GM18867 (cell line): ENCODE data around the gene LBHD1.
"Not testable (repeated sequence)": the region's sequence is repeated elsewhere in the genome, so short reads cannot be mapped to it uniquely, and the experiment has no call there.

Experiments used
- ATAC-seq: cut with Tn5 transposase; IDR thresholded peaks from one replicate; pipeline ENCODE4 v1.9.1; 2021; ENCODE audit warnings: mild to moderate bottlenecking, moderate library complexity; ENCODE audit not compliant: unreplicated experiment

LBHD1 gene

DNA sequence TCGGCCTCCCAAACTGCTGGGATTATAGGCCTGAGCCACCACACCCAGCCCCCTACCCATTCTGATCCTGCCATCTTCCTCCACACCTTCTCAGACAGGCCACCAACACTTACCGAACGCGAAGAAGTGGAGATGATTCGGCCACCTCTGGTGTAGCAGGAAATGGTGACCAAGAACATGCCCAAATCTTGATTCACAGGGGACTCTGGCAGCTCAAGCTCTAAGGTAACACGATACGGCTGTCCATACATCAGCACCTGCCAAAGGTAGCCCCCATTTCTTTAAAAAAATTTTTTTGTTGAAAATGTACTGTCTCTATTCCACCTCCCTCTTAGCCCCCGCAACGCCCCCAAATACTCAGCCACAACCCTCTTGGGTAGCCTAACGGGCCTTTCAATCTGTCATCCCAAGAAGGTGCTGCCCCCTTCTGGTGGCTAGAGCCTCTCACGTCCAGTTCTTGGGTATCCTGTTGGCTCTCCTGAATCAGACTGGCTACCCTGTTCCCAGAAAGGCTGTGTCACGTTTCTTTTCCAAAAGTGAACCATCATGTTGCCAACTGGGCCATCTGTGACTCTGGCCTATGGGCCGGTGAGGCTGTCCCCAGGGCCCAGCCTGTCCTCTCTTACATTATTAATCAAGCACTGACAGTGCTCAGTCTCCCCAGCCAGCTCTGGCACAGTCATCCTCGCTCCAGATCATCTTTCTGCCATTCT, 22.5 kb upstream of the LBHD1 start:
- ATAC-seq, result no peak

DNA sequence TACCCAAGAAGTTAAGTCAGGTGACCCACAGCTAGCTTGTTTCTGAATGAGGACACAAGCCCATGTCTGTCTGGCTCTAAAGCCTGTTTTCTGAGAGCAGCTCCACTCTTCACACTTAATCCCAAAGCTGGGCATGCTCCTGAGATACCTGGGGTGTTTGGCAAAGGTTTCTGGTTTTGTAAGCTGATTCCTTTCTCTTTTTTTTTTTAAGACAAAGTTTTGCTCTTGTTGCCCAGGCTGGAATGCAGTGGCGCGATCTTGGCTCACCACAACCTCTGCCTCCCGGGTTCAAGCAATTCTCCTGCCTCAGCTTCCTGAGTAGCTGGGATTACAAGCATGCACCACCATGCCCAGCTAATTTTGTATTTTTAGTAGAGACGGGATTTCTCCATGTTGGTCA, 21.6 kb upstream of the LBHD1 start:
- not testable (repeated sequence) for ATAC-seq

DNA sequence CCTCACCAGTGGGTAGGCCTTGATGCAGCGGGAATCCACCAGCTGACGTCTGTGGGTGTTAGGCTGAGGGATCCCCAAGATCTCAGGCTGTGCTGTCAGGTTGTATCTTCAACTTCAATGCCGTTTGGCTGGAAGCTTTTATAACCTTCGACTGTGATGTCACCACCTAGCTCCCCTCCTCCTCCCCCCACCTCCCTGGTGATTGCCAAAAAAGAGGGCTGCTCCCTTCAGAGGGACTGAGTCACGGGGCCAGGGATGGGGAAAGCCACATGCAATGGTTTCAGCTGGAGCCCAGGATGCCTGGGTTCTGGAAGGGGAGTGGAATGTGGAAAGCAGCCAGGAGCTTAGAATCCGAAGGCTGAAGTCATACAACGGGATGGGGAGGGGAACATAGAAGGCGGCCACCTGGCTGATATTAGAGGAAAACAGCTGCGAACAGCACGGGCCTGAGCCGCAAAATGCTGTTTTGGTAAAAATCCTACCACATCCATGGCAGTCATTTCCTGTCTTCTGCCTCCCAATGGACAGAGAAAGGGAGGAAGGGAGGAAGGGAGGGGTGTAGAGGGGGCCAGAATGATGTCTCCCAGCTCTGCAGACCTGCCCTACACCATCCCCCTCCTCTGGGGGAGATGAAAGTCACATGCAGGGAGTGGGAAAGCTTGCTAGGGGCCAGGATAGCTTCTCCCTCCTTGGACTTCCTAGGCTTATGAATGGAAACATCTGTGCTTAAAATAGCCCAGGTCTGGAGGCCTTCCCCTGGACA, 17.5 kb upstream of the LBHD1 start, which contains the start of gene LRRN4CL:
Gene LRRN4CL (minus strand): TSS at position 110 of the 763 bp plus-strand sequence. CDS start 1,022 bp downstream, outside the sequence.
- no peak for ATAC-seq

DNA sequence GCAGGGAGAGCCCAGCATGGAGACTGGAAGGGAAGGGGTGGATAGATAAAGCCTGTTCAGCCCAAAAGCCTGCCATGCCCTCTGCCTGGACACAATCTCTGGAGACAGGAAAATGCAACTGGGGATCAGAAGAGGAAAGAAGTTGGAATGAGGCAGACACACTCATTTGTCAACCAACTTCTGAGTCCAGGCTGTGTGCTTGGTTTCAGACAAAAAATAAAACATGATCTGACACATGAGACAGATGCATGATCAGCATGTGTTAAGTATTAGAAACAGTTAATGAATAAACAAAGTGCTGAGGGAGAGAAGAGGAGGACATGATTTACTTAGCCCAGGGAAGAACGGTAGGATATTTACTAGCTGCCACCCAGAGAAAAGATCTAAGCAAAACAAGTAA, 16.4 kb upstream of the LBHD1 start:
- no peak for ATAC-seq

DNA sequence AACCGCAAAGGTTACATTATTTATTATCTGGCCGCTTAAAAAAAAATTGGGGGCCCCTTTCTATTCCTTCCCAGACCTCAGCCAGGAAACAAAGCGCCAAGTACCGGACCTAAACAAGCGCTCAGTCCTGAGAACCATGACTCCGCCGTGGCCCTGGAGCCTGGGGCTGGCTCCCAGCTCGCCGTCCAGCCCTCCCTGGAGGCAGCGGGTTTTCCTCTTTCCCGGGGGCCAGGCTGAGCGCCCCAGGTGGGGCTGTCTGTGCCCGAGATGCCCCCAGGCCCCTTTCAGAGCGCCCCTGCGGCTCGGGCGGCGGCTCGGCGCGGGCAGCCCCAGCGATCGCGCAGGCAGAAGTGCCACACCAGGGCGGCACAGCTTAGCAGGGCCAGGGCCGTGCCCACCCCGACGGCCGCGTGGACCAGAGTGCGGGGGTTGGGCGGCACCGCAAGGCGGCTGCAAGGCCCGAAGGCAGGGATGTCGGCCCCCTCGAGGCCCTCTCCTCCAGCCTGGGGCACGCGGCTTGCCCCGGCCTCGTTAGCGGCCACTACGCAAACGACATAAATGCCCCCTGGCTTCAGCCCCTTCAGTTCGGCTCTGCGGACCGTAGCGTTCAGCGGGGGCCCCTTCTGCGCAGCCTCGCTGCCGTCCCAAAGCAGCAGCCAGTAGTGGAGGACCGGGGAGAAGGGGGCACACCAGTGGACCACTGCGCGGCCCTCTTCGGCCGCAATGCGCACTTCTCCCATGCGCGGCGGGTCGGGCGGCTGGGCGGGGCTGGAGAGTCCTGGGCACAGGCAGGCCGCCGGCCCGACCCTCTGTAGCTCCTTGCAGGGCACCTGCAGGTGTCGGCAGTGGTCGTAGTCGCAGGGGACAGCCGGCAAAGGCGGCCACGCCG, 15.7 kb upstream of the LBHD1 start:
- no peak for ATAC-seq

DNA sequence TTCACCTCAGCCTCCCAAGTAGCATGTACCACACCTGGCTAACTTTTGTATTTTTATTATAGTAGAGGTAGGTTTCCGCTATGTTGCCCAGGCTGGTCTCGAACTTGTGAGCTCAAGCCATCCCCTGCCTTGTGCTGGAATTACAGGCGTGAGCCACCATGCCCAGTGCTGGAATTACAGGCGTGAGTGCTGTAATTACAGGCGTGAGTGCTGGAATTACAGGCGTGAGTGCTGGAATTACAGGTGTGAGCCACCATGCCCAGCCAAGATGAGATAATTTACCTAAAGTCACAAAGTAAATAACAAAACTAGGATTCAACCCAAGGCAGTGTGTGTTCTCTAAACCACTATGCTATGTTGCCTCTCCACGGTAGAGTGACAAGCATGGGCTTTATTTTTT, 10.5 kb upstream of the LBHD1 start:
- no peak for ATAC-seq

DNA sequence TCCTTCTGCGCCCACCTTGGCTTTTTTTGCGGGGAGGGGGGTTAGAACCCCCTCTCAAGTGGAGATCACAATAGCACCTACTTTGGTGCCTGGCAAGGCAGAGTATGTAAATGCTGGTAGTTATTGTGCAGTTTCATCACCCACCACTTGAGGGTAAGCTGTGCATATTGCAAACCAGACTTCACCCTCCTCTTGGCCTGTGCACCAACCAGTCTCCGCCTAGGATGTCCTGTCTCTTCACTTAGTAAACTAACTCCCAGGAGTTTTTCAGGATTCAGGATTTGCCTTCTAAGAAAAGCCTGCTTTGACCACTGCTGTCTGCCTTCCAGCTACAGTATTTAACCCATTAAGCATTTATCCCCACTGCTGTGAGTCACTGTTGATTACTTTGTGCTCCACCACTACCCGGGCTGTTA, 8.8 kb upstream of the LBHD1 start:
- ATAC-seq, result peak; percentile 66

DNA sequence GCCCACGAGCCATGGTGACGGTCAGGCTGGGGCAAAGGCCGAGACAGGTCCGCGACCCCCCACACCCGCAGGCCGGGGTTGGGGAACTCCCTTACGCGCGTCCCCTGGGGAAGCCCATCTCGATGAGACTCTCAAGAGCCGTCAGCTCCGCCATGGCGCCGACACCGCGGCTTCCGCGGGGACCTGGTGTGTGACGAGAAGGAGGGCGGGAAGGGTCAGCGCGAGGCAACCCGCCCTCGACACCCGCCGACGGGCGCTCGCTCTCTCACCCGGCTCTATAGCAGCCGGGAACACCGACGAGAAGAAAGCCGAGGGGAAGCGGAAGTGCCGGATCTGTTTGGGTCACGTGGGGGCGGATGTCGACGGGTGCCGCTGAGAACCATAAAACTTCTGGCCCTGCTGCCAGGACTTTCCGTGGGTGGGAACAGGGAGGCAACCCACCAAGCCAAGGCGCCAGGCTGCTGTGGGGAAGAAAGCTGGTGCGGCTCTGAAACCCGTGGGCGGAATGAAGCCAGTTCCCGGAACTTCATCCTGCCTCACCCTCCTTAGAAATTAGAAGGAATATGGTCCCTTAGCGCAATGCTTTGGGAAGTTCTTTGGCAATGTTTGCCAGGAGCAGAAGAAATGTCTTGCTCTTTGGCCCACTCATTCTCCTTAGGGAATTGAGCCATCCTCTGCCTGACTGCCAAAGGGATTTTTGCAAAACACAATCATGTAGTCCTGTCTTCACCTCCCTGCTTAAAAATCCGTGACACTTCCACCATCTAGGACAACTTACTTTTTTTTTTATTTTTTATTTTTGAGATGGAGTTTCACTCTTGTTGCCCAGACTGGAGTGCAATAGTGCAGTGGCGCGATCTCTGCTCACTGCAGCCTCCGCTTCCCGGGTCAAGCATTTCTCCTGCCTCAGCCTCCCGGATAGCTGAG, 7.0 kb upstream of the LBHD1 start, which contains the start of gene UBXN1:
Gene UBXN1 (minus strand): TSS at position 304 of the 927 bp plus-strand sequence. CDS start 150 bp downstream, at position 154.
- peak; percentile 65 for ATAC-seq

DNA sequence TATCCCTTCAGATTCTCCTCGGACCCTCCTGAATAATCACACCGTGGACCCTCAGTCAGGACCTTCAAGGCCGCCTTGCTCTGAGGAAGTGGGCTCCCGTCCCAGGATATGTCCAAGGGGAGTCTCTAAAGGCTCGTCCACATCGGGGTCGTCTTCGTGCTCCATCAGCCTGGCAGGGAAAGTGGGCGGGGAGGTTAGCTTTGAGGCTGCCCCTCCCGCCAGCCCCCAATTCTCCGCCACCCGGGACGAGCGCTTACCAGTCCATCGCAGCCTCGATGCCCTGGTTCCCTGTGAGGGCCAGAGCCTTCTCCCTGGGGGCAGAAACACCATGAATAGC, 6.3 kb upstream of the LBHD1 start:
- ATAC-seq, result no peak

DNA sequence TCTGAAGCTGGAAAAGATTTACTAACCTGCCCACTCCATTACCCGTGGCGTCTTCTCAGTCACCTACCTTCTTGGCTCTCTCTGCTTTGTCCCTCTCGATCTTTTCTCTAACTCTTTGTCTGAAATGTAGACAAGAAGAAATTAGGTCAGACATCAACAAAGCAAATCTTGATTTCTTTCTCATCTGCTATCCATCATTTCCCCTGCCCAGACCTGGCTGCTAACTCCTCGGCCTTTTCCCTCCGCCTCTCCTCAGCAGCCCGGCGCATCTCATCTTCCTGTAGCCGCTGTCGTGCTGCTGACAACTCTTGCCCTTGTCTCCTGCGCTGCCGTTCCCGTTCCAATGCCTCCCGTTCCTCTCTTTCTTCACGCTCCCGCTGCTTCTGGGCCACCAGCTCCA, 5.6 kb upstream of the LBHD1 start:
- ATAC-seq, result no peak

DNA sequence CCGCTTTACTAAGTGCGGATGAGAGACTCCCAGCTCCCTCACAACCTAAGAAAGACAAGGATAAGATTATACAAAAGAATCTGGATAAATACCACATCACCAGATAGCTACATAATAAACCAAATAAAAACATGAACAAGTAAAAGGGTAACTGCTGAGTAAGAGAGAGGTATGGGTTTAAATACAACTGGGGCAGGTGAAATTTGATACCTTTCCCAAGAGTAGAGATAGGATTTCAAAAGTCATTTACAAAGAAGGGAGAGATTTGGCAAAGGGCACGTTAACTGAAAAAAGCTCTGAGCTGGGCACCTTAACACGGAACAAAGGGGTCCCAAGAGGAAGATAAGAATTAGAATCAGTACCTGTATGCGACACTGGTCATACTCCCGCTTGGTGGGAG, 5.1 kb upstream of the LBHD1 start:
- no peak for ATAC-seq

DNA sequence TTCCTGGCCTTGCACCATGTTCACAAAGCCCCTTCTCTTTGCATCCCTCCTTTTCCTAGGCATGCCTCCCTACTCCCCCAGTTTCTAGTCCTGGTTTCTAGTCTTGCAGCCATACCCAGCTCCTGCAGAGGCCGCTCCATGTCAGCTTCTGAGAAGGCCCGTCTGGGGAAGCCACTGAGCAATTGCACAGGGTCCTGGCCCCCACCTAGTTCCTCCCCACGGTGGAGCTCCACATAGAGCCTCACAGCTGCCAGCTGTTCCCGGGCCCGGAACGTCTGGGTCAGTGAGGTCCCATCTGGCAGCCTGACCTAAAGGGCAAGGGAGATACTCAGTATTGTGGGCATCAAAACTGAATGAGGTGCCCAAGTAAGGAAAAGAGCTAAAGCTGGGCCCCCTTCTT, 4.6 kb upstream of the LBHD1 start:
- ATAC-seq, result no peak

DNA sequence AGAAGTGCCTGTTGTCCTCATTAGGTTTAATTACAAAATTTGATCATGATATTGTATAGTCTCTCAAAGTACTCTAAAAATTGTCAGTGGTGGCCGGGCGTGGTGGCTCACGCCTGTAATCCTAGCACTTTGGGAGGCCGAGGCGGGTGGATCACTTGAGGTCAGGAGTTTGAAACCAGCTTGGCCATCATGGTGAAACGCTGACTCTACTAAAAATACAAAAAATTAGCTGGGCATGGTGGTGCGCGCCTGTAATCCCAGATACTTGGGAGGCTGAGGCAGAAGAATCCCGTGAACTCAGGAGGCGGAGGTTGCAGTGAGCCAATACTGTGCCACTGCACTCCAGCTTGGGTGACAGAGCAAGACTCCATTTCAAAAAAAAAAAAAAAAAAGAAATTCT, 3.3 kb upstream of the LBHD1 start:
- not testable (repeated sequence) for ATAC-seq

DNA sequence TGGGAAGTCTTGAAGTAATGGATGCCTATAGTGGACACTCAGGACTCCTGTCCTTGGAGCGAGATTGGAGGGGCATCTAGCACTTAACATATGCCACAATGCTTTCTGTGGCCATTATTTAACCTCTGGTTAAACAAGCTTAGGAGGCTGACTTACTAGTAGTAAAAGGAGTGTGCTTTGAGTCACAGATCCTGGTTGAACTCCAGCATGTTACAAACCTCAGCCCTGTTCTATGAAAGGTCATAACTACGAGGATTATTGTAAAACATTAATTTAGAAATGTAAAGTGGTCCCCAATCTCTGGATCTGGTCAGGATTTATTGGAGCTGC, 1.1 kb upstream of the LBHD1 start:
- no peak for ATAC-seq

DNA sequence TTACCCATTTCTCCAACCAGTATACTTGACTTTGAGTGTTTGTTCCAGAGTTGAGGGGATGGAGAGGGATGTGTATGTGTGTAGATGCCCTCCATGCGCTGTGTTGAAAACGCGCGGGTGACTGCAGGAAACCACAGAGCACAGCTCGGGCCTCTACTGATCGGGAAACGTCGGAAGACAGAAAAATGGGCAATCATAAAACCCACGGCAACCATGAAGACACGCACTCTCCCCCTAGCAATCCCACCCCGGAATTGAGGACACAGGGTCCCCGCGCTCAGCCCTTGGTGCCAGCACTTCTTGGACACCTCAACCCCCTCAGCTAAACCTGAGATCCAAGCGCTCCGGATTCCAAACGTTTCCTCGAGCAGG, 845 bp downstream of the LBHD1 start:
- ATAC-seq, result peak; percentile 13

DNA sequence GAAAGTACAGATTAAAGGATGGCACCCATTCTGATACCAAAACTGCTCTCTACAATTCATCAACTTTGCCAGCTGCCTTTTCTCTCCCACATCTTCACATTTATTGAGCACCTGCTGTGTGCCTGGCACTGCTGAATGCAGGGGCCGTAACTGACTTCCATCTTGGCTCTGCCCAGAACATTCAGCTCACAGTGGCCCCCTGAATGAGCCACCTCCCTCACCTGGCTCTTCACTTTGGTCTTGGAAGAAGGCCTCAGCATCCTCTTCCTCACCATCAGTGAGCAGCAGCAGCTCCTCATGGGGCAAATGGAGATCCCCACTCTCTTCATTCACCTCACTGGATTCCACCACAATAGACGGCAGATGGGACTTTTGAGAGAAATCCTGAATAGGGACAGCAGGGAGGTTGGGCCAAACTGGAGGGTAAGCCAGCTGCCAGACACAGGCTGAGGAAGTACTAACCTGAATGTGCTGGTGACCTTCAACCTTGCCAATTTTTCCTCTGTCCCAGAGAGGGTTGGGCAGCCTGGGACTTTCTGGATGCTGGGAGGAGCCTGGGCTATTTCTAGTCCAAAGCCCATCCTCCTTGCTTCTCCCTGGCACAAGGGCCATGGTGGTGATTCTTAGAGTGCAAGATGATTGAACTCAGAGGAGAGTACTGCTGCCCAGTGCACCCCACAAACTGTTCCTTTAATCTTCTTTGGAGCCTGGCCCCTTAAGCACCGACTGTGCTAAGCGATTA, 2.5 kb downstream of the LBHD1 start:
- ATAC-seq, result no peak

DNA sequence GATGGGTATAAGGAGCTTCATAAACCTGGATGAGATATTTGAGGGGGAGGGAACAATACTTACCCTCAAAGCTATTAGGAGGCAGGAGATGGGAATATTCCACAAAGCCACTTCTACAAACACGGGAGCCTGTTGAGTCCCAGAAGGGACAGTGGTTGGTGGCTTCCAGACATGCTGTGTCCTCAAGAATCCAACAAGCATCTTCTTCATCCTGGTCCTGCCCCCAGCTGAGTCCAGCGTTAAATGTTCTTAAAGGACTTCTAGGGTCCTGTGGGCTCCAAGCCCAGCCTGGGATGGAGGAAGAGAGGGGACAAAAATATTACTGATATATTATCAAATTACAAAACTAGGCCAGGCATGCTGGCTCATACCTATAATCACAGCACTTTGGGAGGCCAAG, 4.6 kb downstream of the LBHD1 start:
- ATAC-seq, result no peak

DNA sequence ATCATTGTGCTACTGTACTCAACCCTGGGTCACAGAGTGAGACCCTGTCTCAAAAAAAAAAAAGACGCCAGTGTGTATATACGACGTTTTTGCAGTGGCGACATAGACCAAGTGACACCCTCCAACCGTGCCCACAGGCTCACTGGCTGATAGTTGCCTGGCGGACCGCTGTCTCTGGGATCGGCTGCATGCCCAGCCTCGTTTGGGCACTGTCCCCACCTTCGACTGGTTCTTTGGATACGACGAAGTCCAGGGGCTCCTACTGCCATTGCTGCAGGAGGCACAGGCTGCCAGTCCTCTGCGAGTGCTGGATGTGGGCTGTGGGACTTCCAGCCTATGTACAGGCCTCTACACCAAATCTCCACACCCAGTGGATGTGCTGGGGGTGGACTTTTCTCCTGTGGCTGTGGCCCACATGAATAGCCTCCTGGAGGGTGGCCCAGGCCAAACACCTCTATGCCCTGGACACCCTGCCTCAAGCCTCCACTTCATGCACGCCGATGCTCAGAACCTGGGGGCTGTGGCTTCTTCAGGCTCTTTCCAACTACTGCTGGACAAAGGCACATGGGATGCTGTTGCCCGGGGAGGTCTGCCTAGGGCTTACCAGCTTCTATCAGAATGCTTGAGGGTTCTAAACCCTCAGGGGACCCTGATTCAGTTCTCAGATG, 5.7 kb downstream of the LBHD1 start:
- no peak for ATAC-seq

DNA sequence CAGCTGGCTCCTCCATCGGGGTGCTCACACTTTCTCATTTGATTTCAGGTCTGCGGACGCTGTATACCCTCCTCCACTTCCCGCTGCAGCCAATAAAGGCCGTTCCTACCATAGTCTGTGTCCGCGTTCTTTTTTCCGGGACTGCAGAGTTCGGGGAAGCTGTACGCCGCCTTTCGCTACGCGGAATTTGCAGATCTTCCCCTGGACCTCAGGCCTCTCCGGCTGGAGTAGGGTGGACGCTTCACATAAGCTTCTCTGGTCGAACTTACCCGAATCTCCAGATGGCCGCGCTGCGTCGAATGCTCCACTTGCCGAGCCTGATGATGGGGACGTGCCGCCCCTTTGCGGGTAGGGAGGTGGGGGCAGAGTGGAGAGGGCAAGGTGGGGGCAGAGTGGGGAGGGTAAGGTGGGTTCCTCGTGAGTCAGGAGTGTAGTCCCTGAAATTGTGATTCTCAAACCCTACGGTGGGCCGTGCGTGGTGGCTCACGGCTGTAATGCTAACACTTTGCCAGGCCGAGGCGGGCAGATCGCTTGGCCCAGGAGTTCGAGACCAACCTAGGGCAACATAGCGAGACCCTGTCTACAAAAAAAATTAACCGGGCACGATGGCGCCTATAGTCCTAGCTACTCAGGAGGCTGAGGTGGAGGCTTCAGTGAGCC, 6.3 kb downstream of the LBHD1 start:
- peak; percentile 13 for ATAC-seq
